Caki2 (cell line): Measurements from ENCODE around the gene SDHC. TPM values are rescaled to one million over a fixed set of nuclear protein-coding genes. Genes with fewer than 3 reads are reported as not detected.
"Not testable (repeated sequence)": the region's sequence is repeated elsewhere in the genome, so short reads cannot be mapped to it uniquely, and the experiment has no call there.

Source experiments
- DNase-seq: peaks from one replicate; pipeline ENCODE4 v3.0.0-alpha.2; 2015; ENCODE audit warnings: low read depth
- in situ Hi-C: cut with HindIII; loops from 2 replicates; pipeline ENCODE4 v1.10.0; 2016; ENCODE audit warnings: low sequenced_read_pairs, low pct_unique_long_range_greater_than_20kb, mixed read lengths
- total RNA-seq: library from RNA; depleted of rRNA; stranded (reverse); fragments of >200 nt; shearing (Covaris generic); gene quantifications from 2 replicates; pipeline ENCODE4 v1.2.3, GENCODE V29; 2014; ENCODE audit warnings: low replicate concordance; rRNA removed

SDHC gene
- total RNA-seq, 1 experiment from 2014 or later = 342 TPM

- no peak for DNase-seq
These were observed 88.3 kb downstream of the SDHC start for GRCh38 chr1:161402446-161402845.

GRCh38 chr1:161404051-161404597, 89.9 kb downstream of the SDHC start:
- DNase-seq = no peak
- in situ Hi-C loops = no loop called here

More at GRCh38 chr1:161402446-161402845, 88.3 kb downstream of the SDHC start:
- in situ Hi-C loops = no loop called here

- in situ Hi-C loops = not testable (repeated sequence)
These were observed 92.4 kb downstream of the SDHC start for GRCh38 chr1:161406551-161406950.

GRCh38 chr1:161407451-161407985, 93.3 kb downstream of the SDHC start:
- in situ Hi-C loops = no loop called here
- no peak for DNase-seq

More at GRCh38 chr1:161406551-161406950, 92.4 kb downstream of the SDHC start:
- DNase-seq = not testable (repeated sequence)

- in situ Hi-C loops = no loop called here
These were observed 94.4 kb downstream of the SDHC start for GRCh38 chr1:161408429-161409052.

GRCh38 chr1:161409848-161410635, 95.9 kb downstream of the SDHC start:
- in situ Hi-C loops, DNase-seq: not testable (repeated sequence)

More at GRCh38 chr1:161408429-161409052, 94.4 kb downstream of the SDHC start:
- DNase-seq = no peak

- in situ Hi-C loops = not testable (repeated sequence)
These were observed 96.4 kb downstream of the SDHC start for GRCh38 chr1:161410636-161410970.

More at GRCh38 chr1:161410636-161410970, 96.4 kb downstream of the SDHC start:
- not testable (repeated sequence) for DNase-seq

Other genes with a start within 250 kb of the SDHC start
- gene ARHGAP30, start 244.5 kb upstream of the SDHC start, total RNA-seq = not detected in 2 replicates
- gene NECTIN4, start 224.8 kb upstream of the SDHC start, total RNA-seq = 0.29 and 0.88 TPM in 2 replicates
- gene KLHDC9, start 216.0 kb upstream of the SDHC start, total RNA-seq = 3.7 and 23.8 TPM in 2 replicates
- gene PFDN2, start 196.3 kb upstream of the SDHC start, total RNA-seq = 23.4 and 34.3 TPM in 2 replicates
- 32.0 and 38.2 TPM in 2 replicates for gene NIT1, start 196.3 kb upstream of the SDHC start, total RNA-seq
- gene DEDD, start 181.7 kb upstream of the SDHC start, total RNA-seq = 17.4 and 39.5 TPM in 2 replicates
- gene UFC1, start 160.4 kb upstream of the SDHC start, total RNA-seq = 189 and 204 TPM in 2 replicates
- gene USP21, start 154.9 kb upstream of the SDHC start, total RNA-seq = 3.3 and 7.0 TPM in 2 replicates
- gene PPOX, start 148.0 kb upstream of the SDHC start, total RNA-seq = 35.7 and 37.8 TPM in 2 replicates
- gene B4GALT3, start 136.9 kb upstream of the SDHC start, total RNA-seq = 24.0 and 29.0 TPM in 2 replicates
- gene ADAMTS4, start 115.3 kb upstream of the SDHC start, total RNA-seq = not detected in 2 replicates
- 108 and 118 TPM in 2 replicates for gene NDUFS2, start 112.0 kb upstream of the SDHC start, total RNA-seq
- gene FCER1G, start 99.1 kb upstream of the SDHC start, total RNA-seq = not detected in 2 replicates
- not detected in 2 replicates for gene APOA2, start 90.8 kb upstream of the SDHC start, total RNA-seq
- gene TOMM40L, start 88.3 kb upstream of the SDHC start, total RNA-seq = 7.2 and 9.2 TPM in 2 replicates
- not detected in 2 replicates for gene NR1I3, start 76.2 kb upstream of the SDHC start, total RNA-seq
- not detected in 2 replicates for gene PCP4L1, start 55.6 kb upstream of the SDHC start, total RNA-seq
- gene MPZ, start 4.4 kb upstream of the SDHC start, total RNA-seq = 0.74 TPM in 1 of 2 replicates, not detected in the other
- gene CFAP126, start 53.5 kb downstream of the SDHC start, total RNA-seq = not detected in 2 replicates
- gene FCGR2A, start 191.1 kb downstream of the SDHC start, total RNA-seq = 0.17 TPM in 1 of 2 replicates, not detected in the other
- gene HSPA6, start 210.2 kb downstream of the SDHC start, total RNA-seq = 0.09 and 0.61 TPM in 2 replicates
- not detected in 2 replicates for gene FCGR3A, start 235.4 kb downstream of the SDHC start, total RNA-seq